GM21619 (cell line): ENCODE results near the gene AMPD1.

Source experiments
- ATAC-seq: cut with Tn5 transposase; IDR thresholded peaks from one replicate; pipeline ENCODE4 v1.9.1; 2021; ENCODE audit not compliant: unreplicated experiment

The AMPD1 gene

GRCh38 chr1:114641377-114641776 is 54.0 kb downstream of the AMPD1 start:
- ATAC-seq, result no peak

- no peak for ATAC-seq
Observed at GRCh38 chr1:114638910-114639309, 56.4 kb downstream of the AMPD1 start.

GRCh38 chr1:114632427-114632826 is 62.9 kb downstream of the AMPD1 start:
- no peak for ATAC-seq

- ATAC-seq, result no peak
Observed at GRCh38 chr1:114627107-114627506, 68.2 kb downstream of the AMPD1 start.

GRCh38 chr1:114623364-114623763 is 72.0 kb downstream of the AMPD1 start:
- ATAC-seq, result no peak
